HepG2 (cell line): Measurements from ENCODE around the gene C2orf81. TPM values are rescaled to one million over a fixed set of nuclear protein-coding genes. Genes with fewer than 3 reads are reported as not detected.

ENCODE experiments used
- CHD4 ChIP-seq: fragments of 200-600 bp; sonication (generic); IDR thresholded peaks from 2 replicates; pipeline ENCODE4 v1.7.0; 2017; ENCODE audit warnings: mild to moderate bottlenecking, low read length, borderline replicate concordance
- GABPA ChIP-seq, 2 experiments: IDR thresholded peaks; 2 replicates each; pipeline ENCODE4 v1.6.1; 2011 to 2016; ENCODE audit warnings: low read depth in 2 of 2, low read length in 1 of 2, missing biosample characterization in 1 of 2, missing genetic modification characterization in 1 of 2
- HNRNPLL ChIP-seq: fragments of 200-400 bp; formaldehyde crosslinking; IDR thresholded peaks from 2 replicates; pipeline ENCODE4 v1.6.1; 2017; ENCODE audit warnings: mild to moderate bottlenecking, low read depth, low read length; ENCODE audit not compliant: poor library complexity, severe bottlenecking
- KLF15 ChIP-seq: sonication (generic); formaldehyde crosslinking; IDR thresholded peaks from 2 replicates; pipeline ENCODE4 v1.8.1; 2023; ENCODE audit warnings: borderline replicate concordance, mild to moderate bottlenecking, inconsistent platforms, missing genetic modification reagents, mixed read lengths
- MAFK ChIP-seq, 2 experiments: IDR thresholded peaks in 1 of 2; conservative IDR thresholded peaks in 1 of 2; 2 replicates each; pipeline ENCODE4 v1.6.1; 2011; ENCODE audit warnings: improper control_type of control experiment in 2 of 2, low read length in 2 of 2
- REL ChIP-seq: sonication (generic); formaldehyde crosslinking; conservative IDR thresholded peaks from 2 replicates; pipeline ENCODE4 v1.8.0; 2022; ENCODE audit warnings: mild to moderate bottlenecking, missing genetic modification reagents, moderate library complexity
- RFX1 ChIP-seq: fragments of 450-650 bp; IDR thresholded peaks from 2 replicates; pipeline ENCODE4 v1.6.1; 2017
- SAFB2 ChIP-seq: sonication (generic); formaldehyde crosslinking; IDR thresholded peaks from 2 replicates; pipeline ENCODE4 v1.5.1; 2020; ENCODE audit warnings: missing genetic modification reagents, low read depth, mild to moderate bottlenecking, borderline replicate concordance
- SALL2 ChIP-seq: sonication (generic); formaldehyde crosslinking; IDR thresholded peaks from 2 replicates; pipeline ENCODE4 v1.8.1; 2023; ENCODE audit warnings: mild to moderate bottlenecking, missing genetic modification reagents, inconsistent platforms
- STAG1 ChIP-seq: sonication (generic); formaldehyde crosslinking; IDR thresholded peaks from 2 replicates; pipeline ENCODE4 v1.4.0; 2020; ENCODE audit warnings: missing genetic modification reagents
- TCF12 ChIP-seq, 2 experiments: fragments of 450-650 bp in 1 of 2; sonication (generic) in 1 of 2; formaldehyde crosslinking in 1 of 2; IDR thresholded peaks; 2 replicates each; pipeline versions ENCODE4 v1.6.1 to v1.8.0; 2017 to 2022; ENCODE audit warnings: antibody characterized with exemption in 1 of 2, mild to moderate bottlenecking in 1 of 2, missing genetic modification reagents in 1 of 2, moderate library complexity in 1 of 2
- U2AF2 ChIP-seq: fragments of 200-400 bp; formaldehyde crosslinking; IDR thresholded peaks from 2 replicates; pipeline ENCODE4 v1.6.1; 2017; ENCODE audit warnings: low read depth, mild to moderate bottlenecking, low read length
- YEATS4 ChIP-seq: sonication (generic); formaldehyde crosslinking; IDR thresholded peaks from 2 replicates; pipeline ENCODE4 v1.4.0; 2020; ENCODE audit warnings: missing genetic modification reagents, borderline replicate concordance
- ZNF331 ChIP-seq: sonication (generic); formaldehyde crosslinking; IDR thresholded peaks from 2 replicates; pipeline ENCODE4 v1.4.0; 2020; ENCODE audit warnings: missing genetic modification reagents
- ZNF484 ChIP-seq: sonication (generic); formaldehyde crosslinking; IDR thresholded peaks from 2 replicates; pipeline ENCODE4 v1.5.1; 2020; ENCODE audit warnings: mild to moderate bottlenecking, low read depth, missing genetic modification reagents, borderline replicate concordance
- ZNF543 ChIP-seq: sonication (generic); formaldehyde crosslinking; IDR thresholded peaks from 2 replicates; pipeline ENCODE4 v1.4.0; 2020; ENCODE audit warnings: mild to moderate bottlenecking, missing genetic modification reagents
- ZNF572 ChIP-seq: sonication (generic); formaldehyde crosslinking; IDR thresholded peaks from 2 replicates; pipeline ENCODE4 v1.5.1; 2020; ENCODE audit warnings: mild to moderate bottlenecking, missing genetic modification reagents
- ZNF766 ChIP-seq: sonication (generic); formaldehyde crosslinking; IDR thresholded peaks from 2 replicates; pipeline ENCODE4 v1.5.0; 2020; ENCODE audit warnings: missing genetic modification reagents, borderline replicate concordance
- ZNF768 ChIP-seq: sonication (generic); formaldehyde crosslinking; IDR thresholded peaks from 2 replicates; pipeline ENCODE4 v1.4.0; 2020; ENCODE audit warnings: missing genetic modification reagents
- ZNF883 ChIP-seq: sonication (generic); formaldehyde crosslinking; IDR thresholded peaks from 2 replicates; pipeline ENCODE4 v1.5.1; 2020; ENCODE audit warnings: mild to moderate bottlenecking, missing genetic modification reagents; ENCODE audit errors: not compliant biosample characterization
- polyA plus RNA-seq, 8 experiments: library from polyadenylated mRNA; depleted of rRNA in 3 of 8; stranded (reverse) in 7 of 8; unstranded in 1 of 8; fragments of >200 nt; fragmentation: Illumina TruSeq in 4 of 8; extraction: Trizol in 4 of 8; gene quantifications; 2 replicates each; pipeline versions ENCODE4 v1.2.1 to v1.2.3, GENCODE V29; 2011 to 2016; ENCODE audit warnings: low read depth in 4 of 8, missing spikeins in 1 of 8, mixed read lengths in 1 of 8; ENCODE audit not compliant: insufficient read depth in 1 of 8
- total RNA-seq, 5 experiments: library from RNA; depleted of rRNA; stranded (reverse); fragments of >200 nt; fragmentation: Illumina TruSeq; extraction: Trizol; gene quantifications; 2 replicates each; pipeline ENCODE4 v1.2.3, GENCODE V29; 2016; ENCODE audit warnings: low read depth in 1 of 5
- TF ChIP-seq, protein P1 (sequence below): IDR thresholded peaks from 2 replicates; pipeline ENCODE4 v1.6.1; 2016; ENCODE audit warnings: mild to moderate bottlenecking
- TF ChIP-seq, protein P2 (sequence below): sonication (generic); formaldehyde crosslinking; IDR thresholded peaks from 2 replicates; pipeline ENCODE4 v1.4.0; 2020; ENCODE audit warnings: missing genetic modification reagents
- TF ChIP-seq, protein P3 (sequence below): sonication (generic); formaldehyde crosslinking; IDR thresholded peaks from 2 replicates; pipeline ENCODE4 v1.4.0; 2020; ENCODE audit warnings: missing genetic modification reagents

Gene C2orf81
- total and polyA plus RNA-seq, 2 of the 13 experiments (the other 11 are each of a cell fraction or from before 2014, with no cell fraction given) = 0.15 to 0.17 TPM

DNA sequence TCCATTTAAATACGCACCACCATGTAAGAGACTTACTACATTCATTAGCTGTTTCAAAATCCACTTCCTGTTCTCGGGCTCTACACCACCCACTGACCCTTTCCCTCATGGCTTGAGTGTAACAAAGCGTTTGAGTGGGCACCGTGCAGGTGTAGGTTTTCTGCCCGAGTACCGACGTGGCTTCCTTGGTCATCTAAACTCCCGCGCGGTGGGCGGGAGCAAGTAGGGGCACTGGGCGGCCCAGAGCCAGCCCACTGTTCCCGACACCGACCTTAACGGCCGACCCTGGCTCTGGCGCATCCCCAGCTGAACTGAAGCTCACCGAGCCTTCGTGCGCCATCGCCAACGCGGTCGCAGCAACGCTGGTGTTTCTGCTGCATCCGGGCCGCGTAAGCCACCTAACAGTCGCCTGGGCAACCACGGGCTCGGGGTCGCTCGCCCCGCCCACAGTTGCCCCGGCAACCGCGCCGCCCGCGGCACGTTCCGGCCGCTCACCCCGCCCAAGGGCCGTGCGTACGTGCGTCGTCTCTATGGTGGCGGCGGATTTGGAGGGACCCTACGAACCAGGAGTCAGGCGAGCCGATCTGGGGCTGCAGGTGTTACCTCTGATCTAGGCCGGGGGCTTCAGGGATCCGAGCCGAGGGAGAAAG, at the start of gene C2orf81, which contains the start of gene WDR54 (continued):
- TF ChIP-seq STAG1 (CRISPR knock-in tag) = no peak
- TF ChIP-seq ZNF883 (CRISPR knock-in tag) = peak; percentile 80
- TF ChIP-seq ZNF572 (CRISPR knock-in tag) = 0 out of 2 replicates have a peak, but pooled peaks have one; percentile 39
- peak; percentile 79; the same call in 1 of the 2 replicates for TF ChIP-seq ZNF543 (CRISPR knock-in tag)
- TF ChIP-seq REL = 0 out of 2 replicates have a peak, but pooled peaks have one; percentile 43
- TF ChIP-seq CHD4 = no peak
- peak; percentile 44; the same call in 1 of the 2 replicates for TF ChIP-seq KLF15 (CRISPR knock-in tag)
- TF ChIP-seq, protein P1, sequence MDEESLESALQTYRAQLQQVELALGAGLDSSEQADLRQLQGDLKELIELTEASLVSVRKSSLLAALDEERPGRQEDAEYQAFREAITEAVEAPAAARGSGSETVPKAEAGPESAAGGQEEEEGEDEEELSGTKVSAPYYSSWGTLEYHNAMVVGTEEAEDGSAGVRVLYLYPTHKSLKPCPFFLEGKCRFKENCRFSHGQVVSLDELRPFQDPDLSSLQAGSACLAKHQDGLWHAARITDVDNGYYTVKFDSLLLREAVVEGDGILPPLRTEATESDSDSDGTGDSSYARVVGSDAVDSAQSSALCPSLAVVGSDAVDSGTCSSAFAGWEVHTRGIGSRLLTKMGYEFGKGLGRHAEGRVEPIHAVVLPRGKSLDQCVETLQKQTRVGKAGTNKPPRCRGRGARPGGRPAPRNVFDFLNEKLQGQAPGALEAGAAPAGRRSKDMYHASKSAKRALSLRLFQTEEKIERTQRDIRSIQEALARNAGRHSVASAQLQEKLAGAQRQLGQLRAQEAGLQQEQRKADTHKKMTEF (CRISPR knock-in tag) = no peak
- TF ChIP-seq, protein P2, sequence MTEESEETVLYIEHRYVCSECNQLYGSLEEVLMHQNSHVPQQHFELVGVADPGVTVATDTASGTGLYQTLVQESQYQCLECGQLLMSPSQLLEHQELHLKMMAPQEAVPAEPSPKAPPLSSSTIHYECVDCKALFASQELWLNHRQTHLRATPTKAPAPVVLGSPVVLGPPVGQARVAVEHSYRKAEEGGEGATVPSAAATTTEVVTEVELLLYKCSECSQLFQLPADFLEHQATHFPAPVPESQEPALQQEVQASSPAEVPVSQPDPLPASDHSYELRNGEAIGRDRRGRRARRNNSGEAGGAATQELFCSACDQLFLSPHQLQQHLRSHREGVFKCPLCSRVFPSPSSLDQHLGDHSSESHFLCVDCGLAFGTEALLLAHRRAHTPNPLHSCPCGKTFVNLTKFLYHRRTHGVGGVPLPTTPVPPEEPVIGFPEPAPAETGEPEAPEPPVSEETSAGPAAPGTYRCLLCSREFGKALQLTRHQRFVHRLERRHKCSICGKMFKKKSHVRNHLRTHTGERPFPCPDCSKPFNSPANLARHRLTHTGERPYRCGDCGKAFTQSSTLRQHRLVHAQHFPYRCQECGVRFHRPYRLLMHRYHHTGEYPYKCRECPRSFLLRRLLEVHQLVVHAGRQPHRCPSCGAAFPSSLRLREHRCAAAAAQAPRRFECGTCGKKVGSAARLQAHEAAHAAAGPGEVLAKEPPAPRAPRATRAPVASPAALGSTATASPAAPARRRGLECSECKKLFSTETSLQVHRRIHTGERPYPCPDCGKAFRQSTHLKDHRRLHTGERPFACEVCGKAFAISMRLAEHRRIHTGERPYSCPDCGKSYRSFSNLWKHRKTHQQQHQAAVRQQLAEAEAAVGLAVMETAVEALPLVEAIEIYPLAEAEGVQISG (CRISPR knock-in tag) = peak; percentile 98
- peak; percentile 96 for TF ChIP-seq HNRNPLL
- peak; percentile 99 for TF ChIP-seq U2AF2
- 0 out of 2 replicates have a peak, but pooled peaks have one; percentile 38 for TF ChIP-seq ZNF766 (CRISPR knock-in tag)
- no peak for TF ChIP-seq GABPA (IDR thresholded peaks at IDR 0.05; ENCODE audit: low read depth, low read length)
- TF ChIP-seq GABPA (CRISPR knock-in tag; IDR thresholded peaks at IDR 0.05; ENCODE audit: low read depth) = peak; percentile 40; the same call in 1 of the 2 replicates
- TF ChIP-seq, protein P3, sequence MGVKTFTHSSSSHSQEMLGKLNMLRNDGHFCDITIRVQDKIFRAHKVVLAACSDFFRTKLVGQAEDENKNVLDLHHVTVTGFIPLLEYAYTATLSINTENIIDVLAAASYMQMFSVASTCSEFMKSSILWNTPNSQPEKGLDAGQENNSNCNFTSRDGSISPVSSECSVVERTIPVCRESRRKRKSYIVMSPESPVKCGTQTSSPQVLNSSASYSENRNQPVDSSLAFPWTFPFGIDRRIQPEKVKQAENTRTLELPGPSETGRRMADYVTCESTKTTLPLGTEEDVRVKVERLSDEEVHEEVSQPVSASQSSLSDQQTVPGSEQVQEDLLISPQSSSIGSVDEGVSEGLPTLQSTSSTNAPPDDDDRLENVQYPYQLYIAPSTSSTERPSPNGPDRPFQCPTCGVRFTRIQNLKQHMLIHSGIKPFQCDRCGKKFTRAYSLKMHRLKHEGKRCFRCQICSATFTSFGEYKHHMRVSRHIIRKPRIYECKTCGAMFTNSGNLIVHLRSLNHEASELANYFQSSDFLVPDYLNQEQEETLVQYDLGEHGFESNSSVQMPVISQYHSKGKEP (CRISPR knock-in tag) = no peak
- no peak; the same call in 1 of the 2 replicates for TF ChIP-seq SALL2
- TF ChIP-seq TCF12 (IDR thresholded peaks at IDR 0.05) = no peak
- TF ChIP-seq TCF12 (CRISPR knock-in tag; IDR thresholded peaks at IDR 0.05) = peak; percentile 80; the same call in 1 of the 2 replicates
- TF ChIP-seq SAFB2 (CRISPR knock-in tag) = peak; percentile 80; the same call in 1 of the 2 replicates
- peak; percentile 99 for TF ChIP-seq RFX1
- peak; percentile 47; the same call in 1 of the 2 replicates for TF ChIP-seq YEATS4 (CRISPR knock-in tag)
- TF ChIP-seq ZNF484 (CRISPR knock-in tag) = peak; percentile 44; the same call in 1 of the 2 replicates
- peak; percentile 59; the same call in 1 of the 2 replicates for TF ChIP-seq ZNF331
- TF ChIP-seq MAFK (conservative IDR thresholded peaks at IDR 0.05 in 1 of 2, IDR thresholded peaks at IDR 0.05 in 1 of 2; ENCODE audit: low read length in 2 of 2) = no peak
- TF ChIP-seq ZNF768 = peak; percentile 27; the same call in 1 of the 2 replicates
